Spleen (tissue), 7 donors: ENCODE results near the gene TCF12.

Source experiments
- CTCF ChIP-seq, 11 experiments: fragments of 200-600 bp in 7 of 11; fragments of 450-650 bp in 4 of 11; sonication (generic) in 4 of 11; IDR thresholded peaks in 8 of 11; conservative IDR thresholded peaks in 3 of 11; 1 replicate in 7 of 11; 2 replicates in 4 of 11; pipeline versions ENCODE4 v1.4.0 to v1.8.0; 2016 to 2021; ENCODE audit warnings: antibody characterized with exemption in 11 of 11, inconsistent platforms in 4 of 11, mild to moderate bottlenecking in 1 of 11
- POLR2A ChIP-seq, 3 donors: fragments of 450-650 bp; IDR thresholded peaks; one replicate each; pipeline ENCODE4 v1.5.1; 2017; ENCODE audit warnings: antibody characterized with exemption in 3 of 3, mild to moderate bottlenecking in 1 of 3
- donor health status: DM: no; HTN: no; CAD: no; lungs with moderate emphysema.
- donor health status: DM: no; HTN: no; CAD: no.
- donor health status: DM: no; HTN: no; CAD: no.

GRCh38 chr15:56919031-56919608 is 676 bp downstream of the TCF12 start:
- TF ChIP-seq CTCF (IDR thresholded peaks at IDR 0.05 in 8 of 11, conservative IDR thresholded peaks at IDR 0.05 in 3 of 11) (no peak), POLR2A (IDR thresholded peaks at IDR 0.05) (peak in 1 of 3 donors; percentile 25)
